Peyer's patch (tissue), 4 donors: Measurements from ENCODE around the gene MGA.

Experiments used
- CTCF ChIP-seq, 6 experiments: fragments of 450-650 bp in 4 of 6; fragments of 200-600 bp in 2 of 6; sonication (generic) in 1 of 6; IDR thresholded peaks; one replicate each; pipeline ENCODE4 v1.5.1; 2017 to 2019; ENCODE audit warnings: antibody characterized with exemption in 6 of 6, mild to moderate bottlenecking in 3 of 6, moderate library complexity in 1 of 6
- POLR2A ChIP-seq, 2 donors: fragments of 450-650 bp; IDR thresholded peaks; one replicate each; pipeline ENCODE4 v1.5.1; 2017; ENCODE audit warnings: antibody characterized with exemption in 2 of 2, mild to moderate bottlenecking in 2 of 2, moderate library complexity in 2 of 2

GRCh38 chr15:41782371-41783282 is 122.4 kb downstream of the MGA start:
- TF ChIP-seq CTCF (IDR thresholded peaks at IDR 0.05) = no peak
- no peak for TF ChIP-seq POLR2A (IDR thresholded peaks at IDR 0.05)
